Gastrocnemius medialis (tissue), 4 donors: ENCODE results near the gene STK38L. TPM values are rescaled to one million over a fixed set of nuclear protein-coding genes. Genes with fewer than 3 reads are reported as not detected.

ENCODE experiments used
- ATAC-seq, 2 donors: fragments of 150-250 bp; one replicate each; pipeline ENCODE4 v1.9.1; 2016
- DNase-seq, 2 donors: peaks; one replicate each; pipeline ENCODE4 v3.0.0-alpha.2; 2019
- H3K27ac ChIP-seq, 4 donors: fragments of 200-600 bp; sonication (generic); 1 replicate in 1 of 4; 2 replicates in 3 of 4; pipeline ENCODE4 v1.5.1; 2016 to 2018; ENCODE audit warnings: mild to moderate bottlenecking in 2 of 4, moderate library complexity in 1 of 4
- H3K27me3 ChIP-seq, 3 donors: fragments of 200-600 bp; sonication (generic) in 2 of 3; 1 replicate in 1 of 3; 2 replicates in 2 of 3; pipeline versions ENCODE4 v1.5.1 to v1.6.0; 2016 to 2019; ENCODE audit warnings: mild to moderate bottlenecking in 1 of 3, moderate library complexity in 1 of 3
- H3K36me3 ChIP-seq, 2 donors: fragments of 200-600 bp; sonication (generic) in 1 of 2; one replicate each; pipeline ENCODE4 v1.5.1; 2017 to 2018
- H3K4me1 ChIP-seq, 2 donors: fragments of 200-600 bp; sonication (generic) in 1 of 2; one replicate each; pipeline ENCODE4 v1.5.1; 2016 to 2017; ENCODE audit warnings: mild to moderate bottlenecking in 2 of 2
- H3K4me3 ChIP-seq, 4 donors: fragments of 200-600 bp; sonication (generic) in 3 of 4; 1 replicate in 1 of 4; 2 replicates in 3 of 4; pipeline ENCODE4 v1.5.1; 2016 to 2019; ENCODE audit warnings: mild to moderate bottlenecking in 2 of 4
- H3K9me3 ChIP-seq, 3 donors: fragments of 200-600 bp; sonication (generic) in 2 of 3; 1 replicate in 1 of 3; 2 replicates in 2 of 3; pipeline ENCODE4 v1.5.1; 2016 to 2019
- CTCF ChIP-seq, 5 experiments: fragments of 450-650 bp in 3 of 5; fragments of 200-600 bp in 2 of 5; sonication (generic) in 2 of 5; IDR thresholded peaks in 4 of 5; conservative IDR thresholded peaks in 1 of 5; 1 replicate in 4 of 5; 2 replicates in 1 of 5; pipeline ENCODE4 v1.5.1; 2016 to 2019; ENCODE audit warnings: antibody characterized with exemption in 5 of 5, mild to moderate bottlenecking in 3 of 5, moderate library complexity in 3 of 5
- POLR2A ChIP-seq, 2 donors: fragments of 450-650 bp; IDR thresholded peaks; one replicate each; pipeline ENCODE4 v1.6.1; 2017; ENCODE audit warnings: antibody characterized with exemption in 2 of 2, mild to moderate bottlenecking in 2 of 2, moderate library complexity in 2 of 2
- in situ Hi-C, 4 donors: fragments of 200-750 bp; cut with MboI; loops; one replicate each; pipeline versions ENCODE4 v1.15.0 to v1.8.0; 2017; ENCODE audit warnings: low sequenced_read_pairs in 4 of 4
- intact Hi-C: fragments of 100-400 bp; cut with DNase I; formaldehyde crosslinking; loops from one replicate; pipeline ENCODE4 v1.15.1; 2023; ENCODE audit warnings: low total_unique reads
- total RNA-seq, 4 donors: library from RNA; depleted of rRNA; stranded (reverse); fragments of >200 nt; gene quantifications; one replicate each; pipeline versions ENCODE4 v1.1.0 to v1.2.3, GENCODE V29; 2016

STK38L gene
- total RNA-seq, 4 donors from 2014 or later: 12.9 to 20.0 (median 13.5) TPM

- intact Hi-C loops: no loop called here
- H3K27ac ChIP-seq: no peak overlapping the region
- H3K36me3 ChIP-seq: peaks cover 0 to 5% of the 10 kb centered on the region in 2 donors
Measured at GRCh38 chr12:27299102-27299501, 55.0 kb downstream of the STK38L start.

GRCh38 chr12:27300226-27300625 lies 56.1 kb downstream of the STK38L start:
- no peaks in the 10 kb centered on the region for H3K27me3 ChIP-seq
- ATAC-seq (no peak), DNase-seq (no peak)
- no peak overlapping the region for H3K27ac ChIP-seq
- no peak overlapping the region for H3K4me3 ChIP-seq
- peaks cover 0 to 5% of the 10 kb centered on the region in 2 donors for H3K36me3 ChIP-seq
- TF ChIP-seq POLR2A (IDR thresholded peaks at IDR 0.05): no peak
- TF ChIP-seq CTCF (IDR thresholded peaks at IDR 0.05 in 4 of 5, conservative IDR thresholded peaks at IDR 0.05 in 1 of 5): no peak
- peaks cover 0 to 7% of the 10 kb centered on the region in 2 donors for H3K4me1 ChIP-seq
- in situ Hi-C loops: loop anchor here in 3 of 4 donors (5.0 to 25.0 kb wide), 3 partner anchors 263 to 288 kb away; partner anchors contain the start of genes MED21 (in 1 of the 3) and TM7SF3 (in 1 of the 3)
- intact Hi-C loops: no loop called here
- H3K9me3 ChIP-seq: no peaks in the 10 kb centered on the region

More at GRCh38 chr12:27299102-27299501, 55.0 kb downstream of the STK38L start:
- no peak for ATAC-seq
- H3K27me3 ChIP-seq: no peaks in the 10 kb centered on the region
- H3K9me3 ChIP-seq: no peaks in the 10 kb centered on the region
- in situ Hi-C loops: no loop called here
- H3K4me1 ChIP-seq: peaks cover 5 to 16% of the 10 kb centered on the region in 2 donors
- TF ChIP-seq CTCF (IDR thresholded peaks at IDR 0.05 in 4 of 5, conservative IDR thresholded peaks at IDR 0.05 in 1 of 5) (no peak), POLR2A (IDR thresholded peaks at IDR 0.05) (no peak)
- H3K4me3 ChIP-seq: no peak overlapping the region
- DNase-seq: no peak

GRCh38 chr12:27303139-27304111 lies 59.3 kb downstream of the STK38L start:
- no peak for DNase-seq
- Histone ChIP-seq H3K9me3 (no peaks in the 10 kb centered on the region), H3K36me3 (peaks cover 0 to 5% of the 10 kb centered on the region in 2 donors), H3K4me1 (peaks cover 0 to 4% of the 10 kb centered on the region in 2 donors), H3K27me3 (no peaks in the 10 kb centered on the region), H3K27ac (no peak overlapping the region), H3K4me3 (no peak overlapping the region)
- no peak for TF ChIP-seq POLR2A (IDR thresholded peaks at IDR 0.05)
- no peak for TF ChIP-seq CTCF (IDR thresholded peaks at IDR 0.05 in 4 of 5, conservative IDR thresholded peaks at IDR 0.05 in 1 of 5)
- in situ Hi-C loops: loop anchor here in 3 of 4 donors (5.0 to 25.0 kb wide), 3 partner anchors 266 to 291 kb away; partner anchors contain the start of genes MED21 (in 1 of the 3) and TM7SF3 (in 1 of the 3)
- no peak for ATAC-seq
- intact Hi-C loops: loop anchor here (2.0 kb wide), 1 partner anchor 289 kb away; the partner anchor contains the start of gene TM7SF3

GRCh38 chr12:27304856-27305255 lies 60.8 kb downstream of the STK38L start:
- no peaks in the 10 kb centered on the region for H3K27me3 ChIP-seq
- in situ Hi-C loops (loop anchor here in 3 of 4 donors (5.0 to 25.0 kb wide), 3 partner anchors 268 to 293 kb away; partner anchors contain the start of genes MED21 (in 1 of the 3) and TM7SF3 (in 1 of the 3)), intact Hi-C loops (loop anchor here (2.0 kb wide), 1 partner anchor 290 kb away; the partner anchor contains the start of gene TM7SF3)
- DNase-seq (no peak), ATAC-seq (no peak)
- H3K4me1 ChIP-seq: no peaks in the 10 kb centered on the region
- TF ChIP-seq POLR2A (IDR thresholded peaks at IDR 0.05): no peak
- no peak for TF ChIP-seq CTCF (IDR thresholded peaks at IDR 0.05 in 4 of 5, conservative IDR thresholded peaks at IDR 0.05 in 1 of 5)
- no peak overlapping the region for H3K27ac ChIP-seq
- peaks cover 4 to 15% of the 10 kb centered on the region in 2 donors for H3K36me3 ChIP-seq
- H3K9me3 ChIP-seq: no peaks in the 10 kb centered on the region
- H3K4me3 ChIP-seq: no peak overlapping the region
